ENCODE data around the gene SLC25A21.
"Not testable (repeated sequence)": the region's sequence is repeated elsewhere in the genome, so short reads cannot be mapped to it uniquely, and the experiment has no call there.

SLC25A21 gene

GRCh38 chr14:36750244-36750643, 422.2 kb downstream of the SLC25A21 start:
- no peak for DNase-seq

- DNase-seq = no peak
Measured at GRCh38 chr14:36748610-36749213, 423.7 kb downstream of the SLC25A21 start.

- DNase-seq = no peak
Measured at GRCh38 chr14:36747411-36748184, 424.8 kb downstream of the SLC25A21 start.

- DNase-seq = no peak
Measured at GRCh38 chr14:36746872-36747271, 425.5 kb downstream of the SLC25A21 start.

- no peak for DNase-seq
Measured at GRCh38 chr14:36741858-36742257, 430.5 kb downstream of the SLC25A21 start.

- no peak for DNase-seq
Measured at GRCh38 chr14:36738269-36738668, 434.1 kb downstream of the SLC25A21 start.

- no peak for DNase-seq
Measured at GRCh38 chr14:36726128-36726527, 446.3 kb downstream of the SLC25A21 start.

- DNase-seq = no peak
Measured at GRCh38 chr14:36724162-36724561, 448.2 kb downstream of the SLC25A21 start.

- DNase-seq = no peak
Measured at GRCh38 chr14:36723530-36723929, 448.9 kb downstream of the SLC25A21 start.

GRCh38 chr14:36721877-36722276, 450.5 kb downstream of the SLC25A21 start:
- no peak for DNase-seq

- no peak for DNase-seq
Measured at GRCh38 chr14:36720657-36721056, 451.7 kb downstream of the SLC25A21 start.

- no peak for DNase-seq
Measured at GRCh38 chr14:36719823-36720222, 452.6 kb downstream of the SLC25A21 start.

GRCh38 chr14:36718216-36718615, 454.2 kb downstream of the SLC25A21 start:
- DNase-seq = no peak

GRCh38 chr14:36717363-36717762, 455.0 kb downstream of the SLC25A21 start:
- no peak for DNase-seq

- no peak for DNase-seq
Measured at GRCh38 chr14:36716614-36717184, 455.7 kb downstream of the SLC25A21 start.

- no peak for DNase-seq
Measured at GRCh38 chr14:36713960-36714703, 458.3 kb downstream of the SLC25A21 start.

GRCh38 chr14:36707570-36707969, 464.8 kb downstream of the SLC25A21 start:
- DNase-seq = no peak

- DNase-seq = no peak
Measured at GRCh38 chr14:36702474-36702873, 469.9 kb downstream of the SLC25A21 start.

GRCh38 chr14:36701132-36701531, 471.3 kb downstream of the SLC25A21 start:
- no peak for DNase-seq

GRCh38 chr14:36700651-36701050, 471.8 kb downstream of the SLC25A21 start:
- no peak for DNase-seq

GRCh38 chr14:36699420-36699819, 473.0 kb downstream of the SLC25A21 start:
- DNase-seq = not testable (repeated sequence)

- no peak for DNase-seq
Measured at GRCh38 chr14:36690311-36691040, 481.9 kb downstream of the SLC25A21 start.

- DNase-seq = no peak
Measured at GRCh38 chr14:36684946-36685345, 487.5 kb downstream of the SLC25A21 start.

Measured in NCI-H2081 treated with DMSO at 0.1 percent for 48 hours (cell line).